Neural cell (in vitro differentiated cells): Measurements from ENCODE around the gene SFI1.

ENCODE experiments used
- EP300 ChIP-seq: fragments of 450-650 bp; conservative IDR thresholded peaks from 2 replicates; pipeline ENCODE4 v1.6.1; 2014; ENCODE audit warnings: antibody characterized with exemption, mild to moderate bottlenecking, moderate library complexity; ENCODE audit not compliant: poor library complexity, severe bottlenecking
- TF ChIP-seq, protein P1 (sequence below): fragments of 450-650 bp; IDR thresholded peaks from 2 replicates; pipeline ENCODE4 v1.5.1; 2014; ENCODE audit warnings: antibody characterized with exemption, mild to moderate bottlenecking, moderate library complexity; ENCODE audit not compliant: poor library complexity, severe bottlenecking

DNA sequence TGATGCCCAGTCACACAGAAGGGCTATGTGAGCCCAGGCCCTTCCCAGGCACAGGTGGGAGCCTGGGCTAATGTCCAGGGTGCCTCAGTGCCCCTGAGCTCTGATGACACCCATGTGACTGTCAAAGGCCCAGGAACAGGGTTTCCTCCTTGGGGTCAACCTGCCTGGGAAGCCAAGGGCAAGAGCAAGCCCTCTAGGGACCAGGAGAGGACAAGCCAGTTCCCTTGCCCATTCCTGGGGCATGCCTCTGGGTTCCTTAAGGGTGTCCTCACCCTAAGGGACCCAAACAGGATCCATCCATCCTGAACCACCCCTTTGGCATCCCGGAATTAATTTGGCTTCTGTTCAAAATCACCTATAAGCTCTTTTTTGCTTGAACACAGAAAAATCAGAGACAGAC is 126.6 kb downstream of the SFI1 start:
- TF ChIP-seq, protein P1, sequence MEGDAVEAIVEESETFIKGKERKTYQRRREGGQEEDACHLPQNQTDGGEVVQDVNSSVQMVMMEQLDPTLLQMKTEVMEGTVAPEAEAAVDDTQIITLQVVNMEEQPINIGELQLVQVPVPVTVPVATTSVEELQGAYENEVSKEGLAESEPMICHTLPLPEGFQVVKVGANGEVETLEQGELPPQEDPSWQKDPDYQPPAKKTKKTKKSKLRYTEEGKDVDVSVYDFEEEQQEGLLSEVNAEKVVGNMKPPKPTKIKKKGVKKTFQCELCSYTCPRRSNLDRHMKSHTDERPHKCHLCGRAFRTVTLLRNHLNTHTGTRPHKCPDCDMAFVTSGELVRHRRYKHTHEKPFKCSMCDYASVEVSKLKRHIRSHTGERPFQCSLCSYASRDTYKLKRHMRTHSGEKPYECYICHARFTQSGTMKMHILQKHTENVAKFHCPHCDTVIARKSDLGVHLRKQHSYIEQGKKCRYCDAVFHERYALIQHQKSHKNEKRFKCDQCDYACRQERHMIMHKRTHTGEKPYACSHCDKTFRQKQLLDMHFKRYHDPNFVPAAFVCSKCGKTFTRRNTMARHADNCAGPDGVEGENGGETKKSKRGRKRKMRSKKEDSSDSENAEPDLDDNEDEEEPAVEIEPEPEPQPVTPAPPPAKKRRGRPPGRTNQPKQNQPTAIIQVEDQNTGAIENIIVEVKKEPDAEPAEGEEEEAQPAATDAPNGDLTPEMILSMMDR, result no peak
- TF ChIP-seq EP300, result no peak
